Ishikawa (cell line): ENCODE results near the gene CEP112.

ENCODE experiments used
- EP300 ChIP-seq: IDR thresholded peaks from 2 replicates; pipeline ENCODE4 v1.6.1; 2012; ENCODE audit warnings: borderline replicate concordance
- FOXM1 ChIP-seq: IDR thresholded peaks from 2 replicates; pipeline ENCODE4 v1.6.1; 2012; ENCODE audit warnings: low read depth, borderline replicate concordance
- TF ChIP-seq, protein P1 (sequence below): IDR thresholded peaks from 2 replicates; pipeline ENCODE4 v1.6.1; 2012; ENCODE audit warnings: low read depth, mild to moderate bottlenecking

DNA sequence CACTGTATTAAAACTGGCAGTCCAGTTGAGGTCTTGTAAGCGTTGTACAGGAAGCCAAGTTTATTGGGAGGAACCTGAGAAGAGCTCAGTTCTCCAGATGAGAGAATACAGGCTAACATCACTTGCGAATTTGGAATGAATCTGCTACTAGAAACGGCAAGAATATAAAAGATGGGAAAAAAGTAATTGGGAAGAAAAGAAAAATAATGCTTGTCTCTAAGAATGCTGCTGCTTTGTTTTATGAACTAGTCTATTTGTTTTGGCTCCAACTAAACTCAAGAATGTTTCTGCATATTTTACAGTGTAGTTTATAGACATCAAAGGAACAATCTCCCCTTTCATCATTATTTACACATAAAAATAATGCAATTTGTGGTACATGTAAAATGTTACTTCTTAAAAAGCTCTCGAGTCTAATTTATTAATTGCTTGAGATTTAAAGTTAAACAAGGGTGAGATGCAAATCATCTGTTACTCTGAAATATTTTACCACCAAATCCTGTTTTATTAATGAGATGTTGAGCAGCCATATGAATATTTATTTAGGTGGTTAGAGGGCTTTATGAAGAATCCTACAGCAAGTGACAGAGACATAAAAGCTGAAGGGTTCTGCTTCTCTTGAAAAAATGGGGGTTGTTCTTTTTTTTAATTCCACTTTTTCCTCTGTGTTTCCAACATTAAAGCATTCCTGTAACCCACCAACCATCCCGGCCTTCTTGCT is 468.3 kb downstream of the CEP112 start:
- TF ChIP-seq EP300 = no peak
- TF ChIP-seq, protein P1, sequence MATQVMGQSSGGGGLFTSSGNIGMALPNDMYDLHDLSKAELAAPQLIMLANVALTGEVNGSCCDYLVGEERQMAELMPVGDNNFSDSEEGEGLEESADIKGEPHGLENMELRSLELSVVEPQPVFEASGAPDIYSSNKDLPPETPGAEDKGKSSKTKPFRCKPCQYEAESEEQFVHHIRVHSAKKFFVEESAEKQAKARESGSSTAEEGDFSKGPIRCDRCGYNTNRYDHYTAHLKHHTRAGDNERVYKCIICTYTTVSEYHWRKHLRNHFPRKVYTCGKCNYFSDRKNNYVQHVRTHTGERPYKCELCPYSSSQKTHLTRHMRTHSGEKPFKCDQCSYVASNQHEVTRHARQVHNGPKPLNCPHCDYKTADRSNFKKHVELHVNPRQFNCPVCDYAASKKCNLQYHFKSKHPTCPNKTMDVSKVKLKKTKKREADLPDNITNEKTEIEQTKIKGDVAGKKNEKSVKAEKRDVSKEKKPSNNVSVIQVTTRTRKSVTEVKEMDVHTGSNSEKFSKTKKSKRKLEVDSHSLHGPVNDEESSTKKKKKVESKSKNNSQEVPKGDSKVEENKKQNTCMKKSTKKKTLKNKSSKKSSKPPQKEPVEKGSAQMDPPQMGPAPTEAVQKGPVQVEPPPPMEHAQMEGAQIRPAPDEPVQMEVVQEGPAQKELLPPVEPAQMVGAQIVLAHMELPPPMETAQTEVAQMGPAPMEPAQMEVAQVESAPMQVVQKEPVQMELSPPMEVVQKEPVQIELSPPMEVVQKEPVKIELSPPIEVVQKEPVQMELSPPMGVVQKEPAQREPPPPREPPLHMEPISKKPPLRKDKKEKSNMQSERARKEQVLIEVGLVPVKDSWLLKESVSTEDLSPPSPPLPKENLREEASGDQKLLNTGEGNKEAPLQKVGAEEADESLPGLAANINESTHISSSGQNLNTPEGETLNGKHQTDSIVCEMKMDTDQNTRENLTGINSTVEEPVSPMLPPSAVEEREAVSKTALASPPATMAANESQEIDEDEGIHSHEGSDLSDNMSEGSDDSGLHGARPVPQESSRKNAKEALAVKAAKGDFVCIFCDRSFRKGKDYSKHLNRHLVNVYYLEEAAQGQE = no peak
- no peak for TF ChIP-seq FOXM1
